ENCODE data around the gene AKAP5. TPM values are rescaled to one million over a fixed set of nuclear protein-coding genes. Genes with fewer than 3 reads are reported as not detected.
A peak's percentile ranks its signal among the peaks of the same experiment; 100 is the strongest.

The AKAP5 gene
- total RNA-seq, 4 donors from 2014 or later: 0.08 to 0.56 (median 0.34) TPM

DNA sequence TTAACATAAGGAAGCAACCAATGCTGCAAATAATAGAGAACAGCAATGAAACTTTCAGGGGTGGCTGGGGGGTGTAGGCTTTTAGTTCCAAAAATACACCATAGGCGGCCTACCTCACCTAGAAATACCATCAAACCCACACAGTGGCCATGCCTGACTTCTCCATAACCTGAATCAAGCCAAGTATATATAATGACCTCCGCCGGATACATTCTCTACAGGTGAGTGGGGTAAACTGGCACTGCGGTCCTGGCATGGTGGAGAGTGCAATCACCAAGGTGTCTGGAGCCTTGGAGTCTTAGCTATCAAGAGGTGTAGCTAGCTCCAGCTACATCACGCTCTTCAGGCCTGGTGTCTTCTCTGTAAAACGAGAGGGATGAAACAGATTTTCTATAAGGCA is 37.2 kb downstream of the AKAP5 start:
- DNase-seq (ENCODE audit: low spot score in 2 of 2): no peak
- H3K27me3 ChIP-seq: no peaks in the 10 kb centered on the region
- peak overlapping the region; percentile 98 for H3K27ac ChIP-seq
- H3K4me3 ChIP-seq: peak overlapping the region; percentile 93
- H3K4me1 ChIP-seq: peaks cover 49% of the 10 kb centered on the region
- H3K36me3 ChIP-seq: no peaks in the 10 kb centered on the region
- no peak for TF ChIP-seq POLR2AphosphoS5 (IDR thresholded peaks at IDR 0.05)
- TF ChIP-seq EP300 (IDR thresholded peaks at IDR 0.05): no peak
- no peak for TF ChIP-seq POLR2A (IDR thresholded peaks at IDR 0.05)
- TF ChIP-seq, protein P1, sequence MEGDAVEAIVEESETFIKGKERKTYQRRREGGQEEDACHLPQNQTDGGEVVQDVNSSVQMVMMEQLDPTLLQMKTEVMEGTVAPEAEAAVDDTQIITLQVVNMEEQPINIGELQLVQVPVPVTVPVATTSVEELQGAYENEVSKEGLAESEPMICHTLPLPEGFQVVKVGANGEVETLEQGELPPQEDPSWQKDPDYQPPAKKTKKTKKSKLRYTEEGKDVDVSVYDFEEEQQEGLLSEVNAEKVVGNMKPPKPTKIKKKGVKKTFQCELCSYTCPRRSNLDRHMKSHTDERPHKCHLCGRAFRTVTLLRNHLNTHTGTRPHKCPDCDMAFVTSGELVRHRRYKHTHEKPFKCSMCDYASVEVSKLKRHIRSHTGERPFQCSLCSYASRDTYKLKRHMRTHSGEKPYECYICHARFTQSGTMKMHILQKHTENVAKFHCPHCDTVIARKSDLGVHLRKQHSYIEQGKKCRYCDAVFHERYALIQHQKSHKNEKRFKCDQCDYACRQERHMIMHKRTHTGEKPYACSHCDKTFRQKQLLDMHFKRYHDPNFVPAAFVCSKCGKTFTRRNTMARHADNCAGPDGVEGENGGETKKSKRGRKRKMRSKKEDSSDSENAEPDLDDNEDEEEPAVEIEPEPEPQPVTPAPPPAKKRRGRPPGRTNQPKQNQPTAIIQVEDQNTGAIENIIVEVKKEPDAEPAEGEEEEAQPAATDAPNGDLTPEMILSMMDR (IDR thresholded peaks at IDR 0.05): no peak
- H3K9me3 ChIP-seq: no peaks in the 10 kb centered on the region
- WGBS: 24% methylated on average over 4 of the region's 6 CpGs

DNA sequence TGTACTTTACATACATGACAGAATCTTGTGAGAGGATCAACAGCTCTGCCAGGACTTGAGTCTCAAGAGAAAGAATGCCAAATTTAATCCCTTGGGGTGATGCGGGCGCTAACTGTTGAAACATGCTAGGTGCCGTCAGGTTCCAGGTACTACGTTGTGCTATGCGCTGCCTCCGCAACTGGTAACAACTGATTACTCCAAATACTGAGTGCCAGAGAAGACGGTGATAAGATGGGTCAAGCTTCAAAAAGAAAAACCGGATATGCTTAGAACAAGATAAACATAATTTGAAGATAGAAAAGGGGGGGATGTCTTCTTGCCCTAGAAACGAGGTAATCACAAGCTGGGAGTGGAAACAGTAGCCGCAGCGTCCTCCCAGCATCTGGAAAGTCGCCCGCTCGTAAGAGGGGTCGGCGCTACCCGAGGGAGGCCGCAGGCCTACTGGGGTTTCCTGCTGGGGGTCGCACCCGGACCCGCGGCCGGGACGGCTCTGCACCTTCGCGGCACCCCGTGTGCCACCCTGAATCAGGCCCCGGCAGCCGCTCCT is 37.7 kb downstream of the AKAP5 start:
- peaks cover 54% of the 10 kb centered on the region for H3K4me1 ChIP-seq

DNA sequence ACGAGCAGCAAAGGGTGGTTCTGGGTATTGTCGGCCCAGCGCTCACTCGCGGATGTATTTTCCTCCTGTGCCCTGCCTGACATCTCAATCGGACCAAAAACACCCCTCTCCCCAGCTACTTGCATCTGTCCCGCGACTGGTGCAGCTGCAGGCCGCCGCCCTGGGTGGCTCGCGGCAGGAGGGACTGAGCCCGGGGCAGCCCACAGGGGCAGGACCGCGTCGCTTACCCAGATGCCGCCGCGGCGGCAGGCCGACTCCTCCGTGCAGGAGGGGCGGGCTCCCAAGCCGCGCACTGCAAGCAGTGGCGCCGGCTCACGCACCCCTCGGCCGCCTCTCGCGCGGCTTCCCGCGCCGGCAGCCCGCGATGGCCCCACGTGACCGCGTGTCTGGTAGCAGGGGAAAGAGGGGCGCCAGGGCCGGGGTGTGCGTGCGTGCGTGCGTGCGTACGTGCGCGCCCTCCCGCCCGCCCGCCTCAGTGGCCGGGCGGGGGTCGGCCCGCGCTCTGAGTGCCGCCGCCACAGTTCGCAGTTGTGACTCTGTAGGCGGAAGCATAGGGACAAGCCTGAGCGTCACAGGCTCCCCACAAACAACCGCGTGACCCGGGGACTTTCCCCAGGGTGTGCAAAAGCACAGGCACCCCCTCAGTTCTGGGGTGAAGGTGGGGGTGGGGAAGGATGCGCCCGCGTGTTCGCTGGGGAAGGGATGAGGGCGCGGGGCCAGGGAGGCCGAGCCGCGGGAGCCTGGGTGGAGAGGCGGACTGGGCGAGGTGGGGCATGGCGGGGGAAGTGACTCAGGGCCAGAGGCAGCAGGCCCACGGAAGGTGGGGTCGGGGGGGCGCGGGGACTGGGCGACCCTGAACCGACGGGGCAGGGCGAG is 38.4 kb downstream of the AKAP5 start, which contains the start of gene ZBTB25:
ZBTB25 (minus strand) TSS at position 405 of the 876 bp plus-strand sequence. CDS start 13,305 bp downstream, outside the sequence.
- H3K27ac ChIP-seq: peak within 1 kb of the TSS; percentile 98
- H3K36me3 ChIP-seq: no peaks in the 10 kb centered on the region
- peak; percentile 94 to 95 for DNase-seq (ENCODE audit: low spot score in 2 of 2)
- WGBS: 5% methylated on average over 7 of the region's 87 CpGs
- H3K9me3 ChIP-seq: no peaks in the 10 kb centered on the region
- H3K27me3 ChIP-seq: no peaks in the 10 kb centered on the region
- peak within 1 kb of the TSS; percentile 93 for H3K4me3 ChIP-seq
- H3K4me1 ChIP-seq: peaks cover 61% of the 10 kb centered on the region
- TF ChIP-seq POLR2A (IDR thresholded peaks at IDR 0.05) (peak in 1 of 2 donors; percentile 66), POLR2AphosphoS5 (IDR thresholded peaks at IDR 0.05) (peak in 1 of 3 donors; percentile 12), EP300 (IDR thresholded peaks at IDR 0.05) (no peak)
- TF ChIP-seq, protein P1 (IDR thresholded peaks at IDR 0.05): no peak

More for the DNA sequence above, 37.7 kb downstream of the AKAP5 start:
- WGBS: under 1% methylated on average over 18 of the region's 29 CpGs
- H3K36me3 ChIP-seq: no peaks in the 10 kb centered on the region
- peak overlapping the region; percentile 98 for H3K27ac ChIP-seq
- peak in 1 of 2 donors; percentile 74 for DNase-seq (ENCODE audit: low spot score in 2 of 2)
- peak overlapping the region; percentile 93 for H3K4me3 ChIP-seq
- H3K9me3 ChIP-seq: no peaks in the 10 kb centered on the region
- H3K27me3 ChIP-seq: no peaks in the 10 kb centered on the region
- TF ChIP-seq, protein P1 (IDR thresholded peaks at IDR 0.05): no peak
- TF ChIP-seq POLR2A (IDR thresholded peaks at IDR 0.05) (no peak), POLR2AphosphoS5 (IDR thresholded peaks at IDR 0.05) (no peak), EP300 (IDR thresholded peaks at IDR 0.05) (no peak)

DNA sequence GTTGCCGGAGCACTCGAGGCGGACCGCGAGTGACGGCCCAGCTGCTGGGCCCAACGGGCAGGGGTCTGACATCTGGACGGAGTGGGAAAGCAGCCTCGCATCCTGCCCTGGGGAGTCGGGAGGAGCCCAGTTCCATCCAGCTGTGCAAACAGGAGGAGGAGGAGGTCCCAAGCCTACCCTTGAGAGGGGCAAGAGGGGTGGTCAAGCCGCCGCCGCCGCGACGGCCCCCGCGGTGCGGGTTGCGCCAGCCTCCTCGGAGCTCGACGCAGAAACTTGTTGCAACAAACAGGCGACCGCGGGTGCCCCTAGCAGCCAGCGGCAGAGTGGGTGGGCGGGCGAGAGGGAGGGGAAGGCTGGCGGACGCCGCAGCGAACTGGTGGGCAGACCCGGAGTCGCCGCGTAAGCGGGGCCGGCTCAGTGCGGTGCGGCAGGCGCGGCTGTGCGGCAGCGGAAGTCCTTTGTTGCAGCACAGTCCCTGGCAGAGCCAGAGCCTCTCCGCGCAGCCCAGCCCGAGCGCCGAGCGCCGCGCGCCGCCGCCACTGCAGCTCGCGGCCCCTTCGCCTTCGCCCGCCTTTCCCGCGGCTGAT is 39.1 kb downstream of the AKAP5 start, which contains the start of gene ZBTB1:
ZBTB1 (plus strand) TSS at position 461 of the 587 bp plus-strand sequence. CDS start 16,735 bp downstream, outside the sequence.
- peaks cover 68% of the 10 kb centered on the region for H3K4me1 ChIP-seq
- DNase-seq (ENCODE audit: low spot score in 2 of 2): peak; percentile 94 to 95

More for the DNA sequence above, 39.1 kb downstream of the AKAP5 start, which contains the start of gene ZBTB1:
- Histone ChIP-seq H3K36me3 (no peaks in the 10 kb centered on the region), H3K4me3 (peak within 1 kb of the TSS; percentile 93), H3K27ac (peak within 1 kb of the TSS; percentile 98), H3K27me3 (no peaks in the 10 kb centered on the region), H3K9me3 (no peaks in the 10 kb centered on the region)
- TF ChIP-seq POLR2A (IDR thresholded peaks at IDR 0.05): peak; percentile 49 to 87
- TF ChIP-seq EP300 (IDR thresholded peaks at IDR 0.05): no peak
- TF ChIP-seq POLR2AphosphoS5 (IDR thresholded peaks at IDR 0.05): peak in 2 of 3 donors; percentile 42 to 44
- TF ChIP-seq, protein P1 (IDR thresholded peaks at IDR 0.05): no peak
- 0% methylated on average over 13 of the region's 63 CpGs for WGBS

Data from suprapubic skin (tissue), 4 donors.